Hepatocyte (in vitro differentiated cells): ENCODE results near the gene KLC1. TPM values are rescaled to one million over a fixed set of nuclear protein-coding genes. Genes with fewer than 3 reads are reported as not detected.
"Not testable (repeated sequence)": the region's sequence is repeated elsewhere in the genome, so short reads cannot be mapped to it uniquely, and the experiment has no call there.

Experiments used
- DNase-seq: peaks from one replicate; pipeline ENCODE4 v3.0.0-alpha.2; 2016; ENCODE audit warnings: low spot score
- H2AFZ ChIP-seq: fragments of 200-600 bp; sonication (generic); 2 replicates; pipeline ENCODE4 v1.6.0; 2016; ENCODE audit warnings: antibody characterized with exemption, mild to moderate bottlenecking
- H3K27ac ChIP-seq: fragments of 200-600 bp; sonication (generic); 2 replicates; pipeline ENCODE4 v1.5.1; 2016; ENCODE audit warnings: mild to moderate bottlenecking
- H3K27me3 ChIP-seq: fragments of 200-600 bp; sonication (generic); 2 replicates; pipeline ENCODE4 v1.6.1; 2016
- H3K36me3 ChIP-seq: fragments of 200-600 bp; sonication (generic); replicated peaks from 2 replicates; pipeline ENCODE4 v1.5.1; 2016; ENCODE audit warnings: low read depth; ENCODE audit not compliant: insufficient read depth
- H3K4me1 ChIP-seq: fragments of 200-600 bp; sonication (generic); 2 replicates; pipeline ENCODE4 v1.5.1; 2016; ENCODE audit warnings: mild to moderate bottlenecking, moderate library complexity; ENCODE audit not compliant: insufficient read depth
- H3K4me2 ChIP-seq: fragments of 200-600 bp; sonication (generic); 2 replicates; pipeline ENCODE4 v1.6.0; 2016
- H3K4me3 ChIP-seq: fragments of 200-600 bp; sonication (generic); 2 replicates; pipeline ENCODE4 v1.5.1; 2016; ENCODE audit warnings: mild to moderate bottlenecking
- H3K79me2 ChIP-seq: fragments of 200-600 bp; sonication (generic); 2 replicates; pipeline ENCODE4 v1.6.0; 2017; ENCODE audit warnings: mild to moderate bottlenecking
- H3K9me2 ChIP-seq: fragments of 200-600 bp; sonication (generic); replicated peaks from 2 replicates; pipeline ENCODE4 v1.6.0; 2017; ENCODE audit warnings: mild to moderate bottlenecking; ENCODE audit not compliant: insufficient read depth
- H3K9me3 ChIP-seq: fragments of 200-600 bp; sonication (generic); 2 replicates; pipeline ENCODE4 v1.5.1; 2016; ENCODE audit warnings: low read depth, mild to moderate bottlenecking
- H4K20me1 ChIP-seq: fragments of 200-600 bp; sonication (generic); 2 replicates; pipeline ENCODE4 v1.6.0; 2016; ENCODE audit warnings: mild to moderate bottlenecking; ENCODE audit not compliant: insufficient read depth, poor library complexity, severe bottlenecking
- CTCF ChIP-seq: fragments of 200-600 bp; sonication (generic); IDR thresholded peaks from 2 replicates; pipeline ENCODE4 v1.5.1; 2016; ENCODE audit warnings: antibody characterized with exemption, mild to moderate bottlenecking; ENCODE audit not compliant: poor library complexity
- EZH2 ChIP-seq: fragments of 200-600 bp; sonication (generic); IDR thresholded peaks from 2 replicates; pipeline ENCODE4 v1.6.1; 2016; ENCODE audit warnings: antibody characterized with exemption, mild to moderate bottlenecking, borderline replicate concordance
- EZH2phosphoT487 ChIP-seq: fragments of 200-600 bp; sonication (generic); IDR thresholded peaks from one replicate; pipeline ENCODE4 v1.6.1; 2018; ENCODE audit warnings: antibody characterized with exemption, mild to moderate bottlenecking, low read depth, moderate library complexity; ENCODE audit not compliant: unreplicated experiment, severe bottlenecking
- WGBS: methylation state at CpG from one replicate; pipeline ENCODE4 v1.1.6; 2016; ENCODE audit warnings: low lambda C conversion rate; ENCODE audit errors: missing lambda C conversion rate; 5-methylcytosine and 5-hydroxymethylcytosine counted together
- polyA plus RNA-seq: library from polyadenylated mRNA; unstranded; fragments of >200 nt; fragmentation: Nextera tagmentation; extraction: Ambion mirVana; gene quantifications from 2 replicates; pipeline ENCODE4 v1.2.1, GENCODE V29; 2016
- total RNA-seq: library from RNA; depleted of rRNA; stranded (reverse); fragments of >200 nt; gene quantifications from 2 replicates; pipeline ENCODE4 v1.2.3, GENCODE V29; 2014

The KLC1 gene
- total and polyA plus RNA-seq, 2 experiments from 2014 or later: 95.4 to 115 TPM

GRCh38 chr14:103607822-103608221, 21.2 kb upstream of the KLC1 start:
- Histone ChIP-seq H4K20me1 (no peaks in the 10 kb centered on the region), H3K79me2 (no peaks in the 10 kb centered on the region), H3K9me3 (peaks cover 5% of the 10 kb centered on the region), H3K9me2 (no peaks in the 10 kb centered on the region), H3K4me2 (peak overlapping the region; percentile 69), H3K4me1 (no peaks in the 10 kb centered on the region), H3K27me3 (no peaks in the 10 kb centered on the region), H3K4me3 (no peak overlapping the region), H2AFZ (no peak overlapping the region), H3K27ac (no peak overlapping the region), H3K36me3 (no peaks in the 10 kb centered on the region)
- 64% methylated on average over 15 of the region's 15 CpGs for WGBS
- no peak for DNase-seq
- TF ChIP-seq EZH2phosphoT487 (no peak), EZH2 (no peak), CTCF (no peak)

- not testable (repeated sequence) for H3K4me2 ChIP-seq, H3K4me1 ChIP-seq, H3K4me3 ChIP-seq, H4K20me1 ChIP-seq, H3K27me3 ChIP-seq, H3K27ac ChIP-seq, H3K9me2 ChIP-seq, DNase-seq, H3K36me3 ChIP-seq, H3K79me2 ChIP-seq, H2AFZ ChIP-seq, H3K9me3 ChIP-seq
- WGBS: 96% methylated on average over 4 of the region's 4 CpGs
Measured at GRCh38 chr14:103609081-103609480, 19.9 kb upstream of the KLC1 start.

GRCh38 chr14:103611215-103611614, 17.8 kb upstream of the KLC1 start:
- DNase-seq: no peak
- Histone ChIP-seq H3K27me3 (no peaks in the 10 kb centered on the region), H3K36me3 (no peaks in the 10 kb centered on the region), H3K9me3 (peaks cover 5% of the 10 kb centered on the region), H4K20me1 (no peaks in the 10 kb centered on the region), H3K4me1 (no peaks in the 10 kb centered on the region), H3K27ac (no peak overlapping the region), H3K4me3 (no peak overlapping the region), H3K79me2 (no peaks in the 10 kb centered on the region), H2AFZ (no peak overlapping the region), H3K9me2 (no peaks in the 10 kb centered on the region), H3K4me2 (no peak overlapping the region)
- 88% methylated on average over 2 of the region's 2 CpGs for WGBS
- TF ChIP-seq EZH2phosphoT487 (no peak), CTCF (no peak), EZH2 (no peak)

GRCh38 chr14:103613517-103613916, 15.5 kb upstream of the KLC1 start:
- H2AFZ ChIP-seq: no peak overlapping the region
- H3K9me2 ChIP-seq: no peaks in the 10 kb centered on the region
- H3K4me3 ChIP-seq: no peak overlapping the region
- H4K20me1 ChIP-seq: no peaks in the 10 kb centered on the region
- H3K4me1 ChIP-seq: no peaks in the 10 kb centered on the region
- no peak overlapping the region for H3K27ac ChIP-seq
- no peak overlapping the region for H3K4me2 ChIP-seq
- TF ChIP-seq CTCF (no peak), EZH2phosphoT487 (no peak), EZH2 (no peak)
- WGBS: 97% methylated on average over 4 of the region's 4 CpGs
- no peak for DNase-seq
- H3K36me3 ChIP-seq: no peaks in the 10 kb centered on the region
- no peaks in the 10 kb centered on the region for H3K27me3 ChIP-seq
- H3K79me2 ChIP-seq: no peaks in the 10 kb centered on the region
- peaks cover 5% of the 10 kb centered on the region for H3K9me3 ChIP-seq
